ENCODE measurements around the gene NAALADL2.

NAALADL2 gene

DNA sequence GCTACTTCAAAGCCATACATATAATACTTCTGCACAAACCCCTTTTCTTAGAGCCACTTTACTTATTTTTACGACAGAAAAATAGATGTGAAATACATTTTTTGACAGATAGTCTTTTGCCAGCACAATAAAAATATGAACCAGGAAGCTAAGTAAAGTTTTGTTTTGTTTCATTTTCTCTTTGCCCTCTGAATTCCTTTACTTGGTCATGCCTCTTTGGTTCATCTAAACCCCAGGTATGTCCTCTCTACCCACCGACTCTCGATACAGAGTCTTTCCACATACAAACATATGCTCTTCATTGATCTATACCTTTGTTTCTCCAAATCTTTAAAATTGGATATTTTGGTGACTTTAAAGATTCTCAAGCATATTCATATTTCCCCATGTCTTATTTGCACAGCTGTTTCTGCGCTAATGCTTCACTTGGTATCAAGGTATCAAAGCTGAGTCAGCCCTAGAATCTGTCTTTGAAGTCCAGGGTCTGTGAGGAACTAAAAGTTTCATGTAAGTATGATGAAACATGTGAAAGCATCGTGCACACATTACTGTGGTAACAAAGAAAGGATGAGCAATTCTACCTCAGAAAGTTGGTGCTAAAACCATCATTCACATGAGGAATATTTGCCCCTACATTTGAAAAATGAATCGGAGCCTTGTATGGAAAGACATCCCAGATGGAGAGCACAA lies 845.4 kb downstream of the NAALADL2 start:
- Histone ChIP-seq H4K20me1 (ENCODE audit: low read depth, low read length) (no peaks in the 10 kb centered on the region), H3F3A (ENCODE audit: insufficient read depth) (no peaks in the 10 kb centered on the region), H3K36me3 (ENCODE audit: low read length) (no peaks in the 10 kb centered on the region), H3K27ac (ENCODE audit: low read depth, low read length) (no peak overlapping the region), H3K4me3 (ENCODE audit: insufficient read depth, low read length, poor library complexity, severe bottlenecking) (no peak overlapping the region), H3K79me2 (ENCODE audit: insufficient read depth, low read length) (no peaks in the 10 kb centered on the region), H3K4me2 (ENCODE audit: low read depth, low read length, poor library complexity, severe bottlenecking) (no peak overlapping the region), H2AFZ (ENCODE audit: low read depth, low read length, severe bottlenecking) (no peak overlapping the region), H3K27me3 (ENCODE audit: low read length) (no peaks in the 10 kb centered on the region), H3K9me2 (replicated peaks; ENCODE audit: insufficient read depth, low read length) (no peaks in the 10 kb centered on the region), H3K9me3 (ENCODE audit: insufficient read depth, low read length) (no peaks in the 10 kb centered on the region), H3K9ac (ENCODE audit: low read length) (no peak overlapping the region)
- TF ChIP-seq EZH2phosphoT487 (conservative IDR thresholded peaks at IDR 0.05; ENCODE audit: low read length) (no peak), CTCF (IDR thresholded peaks at IDR 0.05; ENCODE audit: insufficient read depth, low read length, poor library complexity, severe bottlenecking) (no peak)

DNA sequence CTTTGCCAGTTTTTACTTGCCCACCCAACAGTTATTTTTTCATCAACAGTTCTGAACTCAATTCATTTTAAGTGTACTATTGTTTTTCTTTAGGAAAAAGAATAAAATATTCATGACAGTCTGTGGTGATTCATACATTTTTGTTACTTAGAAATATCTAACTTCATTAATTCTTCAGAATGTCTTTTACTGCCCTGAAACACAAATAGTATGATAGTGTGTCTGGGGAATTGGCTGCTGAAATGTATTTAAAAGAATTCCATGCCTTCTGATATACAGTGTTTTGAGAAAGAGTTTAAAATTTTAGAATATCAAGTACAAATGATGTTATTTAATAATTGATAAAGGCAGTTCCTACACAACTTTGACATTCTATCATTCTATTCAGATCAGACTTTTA lies 854.1 kb downstream of the NAALADL2 start:
- H3K9ac ChIP-seq (ENCODE audit: low read length): no peak overlapping the region
- H3K79me2 ChIP-seq (ENCODE audit: insufficient read depth, low read length): no peaks in the 10 kb centered on the region
- no peak overlapping the region for H3K27ac ChIP-seq (ENCODE audit: low read depth, low read length)
- H3K4me2 ChIP-seq (ENCODE audit: low read depth, low read length, poor library complexity, severe bottlenecking): no peak overlapping the region
- no peaks in the 10 kb centered on the region for H3K36me3 ChIP-seq (ENCODE audit: low read length)
- H3F3A ChIP-seq (ENCODE audit: insufficient read depth): no peaks in the 10 kb centered on the region
- H2AFZ ChIP-seq (ENCODE audit: low read depth, low read length, severe bottlenecking): no peak overlapping the region
- no peaks in the 10 kb centered on the region for H3K27me3 ChIP-seq (ENCODE audit: low read length)
- H3K4me3 ChIP-seq (ENCODE audit: insufficient read depth, low read length, poor library complexity, severe bottlenecking): no peak overlapping the region
- H3K9me2 ChIP-seq (replicated peaks; ENCODE audit: insufficient read depth, low read length): no peaks in the 10 kb centered on the region
- H4K20me1 ChIP-seq (ENCODE audit: low read depth, low read length): no peaks in the 10 kb centered on the region
- H3K9me3 ChIP-seq (ENCODE audit: insufficient read depth, low read length): no peaks in the 10 kb centered on the region
- TF ChIP-seq CTCF (IDR thresholded peaks at IDR 0.05; ENCODE audit: insufficient read depth, low read length, poor library complexity, severe bottlenecking) (no peak), EZH2phosphoT487 (conservative IDR thresholded peaks at IDR 0.05; ENCODE audit: low read length) (no peak)

GRCh38 chr3:175716446-175716845 lies 857.3 kb downstream of the NAALADL2 start:
- H3K4me2 ChIP-seq (ENCODE audit: low read depth, low read length, poor library complexity, severe bottlenecking): no peak overlapping the region
- H3K36me3 ChIP-seq (ENCODE audit: low read length): no peaks in the 10 kb centered on the region
- no peaks in the 10 kb centered on the region for H3K27me3 ChIP-seq (ENCODE audit: low read length)
- H3F3A ChIP-seq (ENCODE audit: insufficient read depth): no peaks in the 10 kb centered on the region
- H3K27ac ChIP-seq (ENCODE audit: low read depth, low read length): no peak overlapping the region
- H4K20me1 ChIP-seq (ENCODE audit: low read depth, low read length): no peaks in the 10 kb centered on the region
- TF ChIP-seq EZH2phosphoT487 (conservative IDR thresholded peaks at IDR 0.05; ENCODE audit: low read length): no peak
- no peak for TF ChIP-seq CTCF (IDR thresholded peaks at IDR 0.05; ENCODE audit: insufficient read depth, low read length, poor library complexity, severe bottlenecking)
- no peak overlapping the region for H3K9ac ChIP-seq (ENCODE audit: low read length)
- no peaks in the 10 kb centered on the region for H3K9me3 ChIP-seq (ENCODE audit: insufficient read depth, low read length)
- no peaks in the 10 kb centered on the region for H3K79me2 ChIP-seq (ENCODE audit: insufficient read depth, low read length)
- H3K4me3 ChIP-seq (ENCODE audit: insufficient read depth, low read length, poor library complexity, severe bottlenecking): no peak overlapping the region
- no peak overlapping the region for H2AFZ ChIP-seq (ENCODE audit: low read depth, low read length, severe bottlenecking)
- H3K9me2 ChIP-seq (replicated peaks; ENCODE audit: insufficient read depth, low read length): no peaks in the 10 kb centered on the region
